T-helper 9 cell (primary cell): ENCODE results near the gene ZNF616.
"Not testable (repeated sequence)": the region's sequence is repeated elsewhere in the genome, so short reads cannot be mapped to it uniquely, and the experiment has no call there.

ENCODE experiments used
- DNase-seq: peaks from one replicate; pipeline ENCODE4 v3.0.0-alpha.2; 2020

ZNF616 gene

GRCh38 chr19:52102782-52103181, 37.0 kb downstream of the ZNF616 start:
- DNase-seq: no peak

GRCh38 chr19:52101866-52102562, 37.7 kb downstream of the ZNF616 start:
- DNase-seq: no peak

DNA sequence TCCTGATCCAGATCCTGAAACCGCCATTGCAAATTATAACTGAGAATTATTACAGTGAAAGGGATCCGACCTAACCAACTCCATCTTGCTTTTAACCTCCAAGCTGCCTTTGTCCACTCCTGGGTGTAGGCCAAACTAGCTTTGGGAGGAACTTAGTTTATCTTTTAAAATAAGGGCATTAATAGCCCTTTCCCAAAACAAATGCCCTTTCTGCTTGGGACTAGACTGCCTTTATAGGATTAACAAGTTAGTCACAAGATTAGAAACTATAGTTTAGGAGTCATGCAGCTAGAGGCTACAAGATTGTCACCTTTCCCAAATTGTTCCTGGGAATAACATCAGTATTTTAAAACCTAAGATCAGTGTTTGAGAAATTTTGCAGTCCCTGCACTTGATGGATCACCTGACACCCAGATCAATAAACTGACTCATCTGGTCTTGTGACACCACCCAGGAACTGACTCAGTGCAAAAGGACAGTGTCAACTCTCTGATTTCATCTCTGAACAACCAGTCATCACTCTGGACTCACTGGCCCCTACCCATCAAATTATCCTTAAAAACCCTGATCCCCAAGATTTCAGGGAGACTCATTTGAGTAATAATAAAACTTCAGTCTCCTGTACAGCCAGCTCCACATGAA, 40.1 kb downstream of the ZNF616 start:
- DNase-seq: no peak

GRCh38 chr19:52096416-52096815, 43.3 kb downstream of the ZNF616 start:
- not testable (repeated sequence) for DNase-seq

- peak; percentile 69 for DNase-seq
These were observed 44.3 kb downstream of the ZNF616 start, which contains the start of gene ZNF841 for GRCh38 chr19:52095172-52096014. Gene ZNF841 (minus strand): TSS chr19:52095765. CDS start chr19:52084801, 10,964 bp downstream.

DNA sequence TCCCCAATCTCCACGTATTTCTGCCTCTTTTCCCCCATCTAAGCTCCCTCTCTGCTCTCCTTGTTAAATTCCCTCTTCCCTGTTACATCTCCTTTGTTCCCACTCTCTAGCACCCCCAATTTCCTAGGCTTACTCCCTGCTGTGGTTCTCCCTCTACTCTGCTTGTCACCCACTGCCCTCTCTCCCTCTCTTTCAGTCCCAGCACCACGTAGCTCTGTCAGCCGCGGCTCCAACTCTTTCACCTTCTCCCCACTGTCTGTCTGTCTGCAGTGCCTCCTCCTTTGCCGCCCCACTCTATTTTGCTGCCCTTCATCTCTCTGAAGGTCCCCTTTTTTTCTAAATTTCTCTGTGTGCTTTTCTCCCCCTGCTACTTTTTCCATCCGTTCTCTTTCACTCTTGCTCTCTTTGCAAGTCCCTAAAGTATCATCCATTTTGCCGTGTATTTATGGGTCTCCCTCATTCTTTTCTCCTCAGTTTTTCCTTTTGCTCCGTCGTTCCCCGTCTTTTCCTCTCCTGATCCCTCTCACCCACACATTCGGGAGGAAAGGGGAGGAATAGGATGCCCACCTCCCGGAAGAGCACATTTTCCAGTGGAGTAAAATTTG, 45.1 kb downstream of the ZNF616 start:
- DNase-seq: no peak

- no peak for DNase-seq
These were observed 53.3 kb downstream of the ZNF616 start for GRCh38 chr19:52086481-52086880.

DNA sequence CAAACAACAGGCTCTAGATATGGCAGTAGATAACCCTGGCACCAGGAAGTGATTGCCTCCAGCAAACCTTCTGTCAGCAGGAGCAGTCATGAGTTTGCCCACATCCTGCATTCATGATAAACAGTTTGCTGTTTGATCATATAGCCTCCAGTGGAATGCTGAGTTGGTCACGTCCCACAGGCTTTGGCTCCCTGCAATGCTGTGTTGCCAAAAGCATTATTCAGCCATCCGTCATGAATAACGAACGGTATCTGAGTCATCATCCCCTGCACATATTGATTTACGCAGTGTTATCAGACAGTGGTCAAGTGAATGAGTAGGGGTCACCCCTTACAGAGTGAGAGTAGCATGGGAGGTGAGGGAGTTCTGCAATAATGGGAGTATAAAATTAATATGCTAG, 69.2 kb downstream of the ZNF616 start:
- no peak for DNase-seq

DNA sequence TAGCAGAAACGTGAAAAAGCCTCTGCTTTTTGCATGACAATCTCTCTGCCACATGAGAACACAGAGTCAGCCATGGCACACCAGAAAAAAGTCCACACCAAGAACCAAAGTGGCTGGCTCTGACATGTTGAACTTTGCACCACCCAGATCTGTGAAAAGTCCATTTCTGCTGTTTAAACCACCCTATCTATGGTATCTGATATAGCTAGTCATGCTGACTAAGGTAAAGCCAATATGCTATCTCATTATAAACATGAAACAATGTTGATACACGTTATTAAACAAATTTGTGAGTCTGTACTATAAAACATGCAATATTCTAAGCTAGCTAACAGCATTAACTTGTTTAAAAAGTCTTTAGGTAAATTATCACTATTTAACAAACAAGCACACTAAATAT, 70.1 kb downstream of the ZNF616 start:
- no peak for DNase-seq

DNA sequence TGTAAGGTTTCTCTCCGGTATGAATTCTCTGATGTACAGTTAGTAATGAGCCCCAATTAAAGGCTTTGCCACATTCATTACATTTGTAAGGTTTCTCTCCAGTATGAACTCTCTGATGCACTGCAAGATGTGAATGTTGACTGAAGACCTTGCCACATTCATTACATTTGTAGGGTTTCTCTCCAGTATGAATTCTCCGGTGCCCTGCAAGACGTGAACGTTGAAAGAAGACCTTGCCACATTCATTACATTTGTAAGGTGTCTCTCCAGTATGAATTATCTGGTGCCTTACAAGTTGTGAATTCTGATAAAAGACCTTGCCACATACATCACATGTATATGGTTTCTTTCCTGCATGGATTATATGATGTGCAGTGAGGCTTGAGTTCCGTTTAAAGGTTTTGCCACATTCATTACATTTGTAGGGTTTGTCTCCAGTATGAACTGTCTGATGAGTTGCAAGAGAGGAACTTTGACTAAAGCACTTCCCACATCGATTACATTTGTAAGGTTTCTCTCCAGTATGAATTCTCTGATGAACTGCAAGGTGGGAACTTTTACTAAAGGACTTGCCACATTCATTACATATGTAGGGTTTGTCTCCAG, 73.4 kb downstream of the ZNF616 start:
- DNase-seq: no peak

DNA sequence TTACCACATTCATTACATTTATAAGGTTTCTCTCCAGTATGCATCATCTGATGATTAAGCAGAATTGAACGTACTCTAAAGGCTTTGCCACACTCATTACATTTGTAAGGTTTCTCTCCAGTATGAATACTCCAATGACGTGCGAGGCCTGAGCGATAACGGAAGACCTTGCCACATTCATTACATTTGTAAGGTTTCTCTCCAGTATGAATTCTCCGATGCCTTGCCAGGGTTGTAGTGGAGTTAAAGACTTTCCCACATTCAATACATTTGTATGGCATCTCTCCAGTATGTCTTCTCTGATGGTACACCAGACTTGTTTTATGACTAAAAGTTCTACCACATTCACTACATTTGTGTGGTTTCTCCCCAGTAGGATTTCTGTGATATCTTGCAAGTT, 74.3 kb downstream of the ZNF616 start:
- DNase-seq: no peak
